ENCODE results near the gene NT5DC1.
"Not testable (repeated sequence)": the region's sequence is repeated elsewhere in the genome, so short reads cannot be mapped to it uniquely, and the experiment has no call there.

Gene NT5DC1

GRCh38 chr6:116090251-116090650, 10.4 kb upstream of the NT5DC1 start:
- DNase-seq (ENCODE audit: low spot score): no peak

- no peak for DNase-seq (ENCODE audit: low spot score)
These were observed 6.6 kb upstream of the NT5DC1 start for GRCh38 chr6:116094041-116094440.

- DNase-seq (ENCODE audit: low spot score): not testable (repeated sequence)
These were observed 4.4 kb upstream of the NT5DC1 start for GRCh38 chr6:116096048-116096759.

GRCh38 chr6:116096979-116097816, 3.5 kb upstream of the NT5DC1 start:
- DNase-seq (ENCODE audit: low spot score): no peak

- DNase-seq (ENCODE audit: low spot score): no peak
These were observed 1.6 kb upstream of the NT5DC1 start for GRCh38 chr6:116099036-116099435.

GRCh38 chr6:116101302-116101718, 657 bp downstream of the NT5DC1 start:
- DNase-seq (ENCODE audit: low spot score): no peak

GRCh38 chr6:116101790-116102189, 1.1 kb downstream of the NT5DC1 start:
- no peak for DNase-seq (ENCODE audit: low spot score)

- no peak for DNase-seq (ENCODE audit: low spot score)
These were observed 2.2 kb downstream of the NT5DC1 start for GRCh38 chr6:116102873-116103272.

GRCh38 chr6:116104636-116105035, 4.0 kb downstream of the NT5DC1 start:
- no peak for DNase-seq (ENCODE audit: low spot score)

GRCh38 chr6:116105247-116105646, 4.6 kb downstream of the NT5DC1 start:
- no peak for DNase-seq (ENCODE audit: low spot score)

GRCh38 chr6:116106146-116106545, 5.5 kb downstream of the NT5DC1 start:
- DNase-seq (ENCODE audit: low spot score): no peak

- DNase-seq (ENCODE audit: low spot score): no peak
These were observed 8.2 kb downstream of the NT5DC1 start for GRCh38 chr6:116108836-116109235.

- DNase-seq (ENCODE audit: low spot score): peak; percentile 28
These were observed 11.2 kb downstream of the NT5DC1 start for GRCh38 chr6:116111552-116112528.

- no peak for DNase-seq (ENCODE audit: low spot score)
These were observed 12.7 kb downstream of the NT5DC1 start for GRCh38 chr6:116113386-116113785.

- no peak for DNase-seq (ENCODE audit: low spot score)
These were observed 15.1 kb downstream of the NT5DC1 start for GRCh38 chr6:116115781-116116180.

- no peak for DNase-seq (ENCODE audit: low spot score)
These were observed 18.0 kb downstream of the NT5DC1 start for GRCh38 chr6:116118608-116119007.

GRCh38 chr6:116120430-116120829, 19.8 kb downstream of the NT5DC1 start:
- no peak for DNase-seq (ENCODE audit: low spot score)

- DNase-seq (ENCODE audit: low spot score): no peak
These were observed 25.4 kb downstream of the NT5DC1 start, which contains the start of gene COL10A1 for GRCh38 chr6:116126032-116126431. TSS of gene COL10A1 (minus strand) at chr6:116126132. CDS start at chr6:116125492, 640 bp downstream.

GRCh38 chr6:116127771-116128493, 27.3 kb downstream of the NT5DC1 start:
- DNase-seq (ENCODE audit: low spot score): no peak

GRCh38 chr6:116133453-116133852, 32.8 kb downstream of the NT5DC1 start:
- DNase-seq (ENCODE audit: low spot score): no peak

GRCh38 chr6:116136373-116136772, 35.7 kb downstream of the NT5DC1 start:
- DNase-seq (ENCODE audit: low spot score): no peak

Data from hematopoietic multipotent progenitor cell treated with erythropoietin and hydrocortisone succinate and interleukin-3 and kit ligand, for 15 days (in vitro differentiated cells).